Right cardiac atrium (tissue), 5 donors: ENCODE results near the gene ZBTB33. TPM values are rescaled to one million over a fixed set of nuclear protein-coding genes. Genes with fewer than 3 reads are reported as not detected.

Source experiments
- ATAC-seq, 2 donors: fragments of 200-7000 bp; cut with Tn5 transposase; one replicate each; pipeline versions ENCODE4 v1.8.0 to v1.9.1; 2020; ENCODE audit warnings: moderate library complexity in 2 of 2, mild to moderate bottlenecking in 1 of 2
- DNase-seq, 3 donors: peaks; one replicate each; pipeline ENCODE4 v3.0.0-alpha.2; 2020
- H3K27ac ChIP-seq: one replicate; pipeline ENCODE4 v1.5.1; 2013; ENCODE audit warnings: mild to moderate bottlenecking, low read length, control low read depth, moderate library complexity
- H3K27me3 ChIP-seq: one replicate; pipeline ENCODE4 v1.6.1; 2013; ENCODE audit not compliant: control insufficient read depth, insufficient read depth
- H3K4me1 ChIP-seq: one replicate; pipeline ENCODE4 v1.6.1; 2013; ENCODE audit warnings: low read length; ENCODE audit not compliant: control insufficient read depth, insufficient read depth
- H3K4me3 ChIP-seq: one replicate; pipeline ENCODE4 v1.5.1; 2013; ENCODE audit warnings: low read length, control low read depth
- H3K9me3 ChIP-seq: one replicate; pipeline ENCODE4 v1.6.1; 2013; ENCODE audit warnings: low read length; ENCODE audit not compliant: control insufficient read depth
- WGBS: extraction: QIAGEN DNeasy Blood & Tissue Kit; methylation state at CpG from one replicate; pipeline ENCODE4 v1.1.7; 2013; 5-methylcytosine and 5-hydroxymethylcytosine counted together
- intact Hi-C, 4 donors: fragments of 100-400 bp; cut with DNase I; formaldehyde crosslinking; loops; one replicate each; pipeline versions ENCODE4 v1.11.0 to v1.14.0; 2022 to 2023
- polyA plus RNA-seq: library from polyadenylated mRNA; stranded (reverse); fragments of 200-250 nt; gene quantifications from one replicate; pipeline ENCODE4 v1.2.3, GENCODE V29; 2013
- total RNA-seq, 4 donors: library from RNA; stranded (reverse); fragmentation: NEBNext Ultra II Directional; extraction: Animal tissue kit (Norgen Biotek cat#: 25700); gene quantifications; one replicate each; pipeline ENCODE4 v1.2.1, GENCODE V29; 2021
- donor health status: healthy with polysubstance abuse.
- donor health status: DM: no; HTN: yes; CAD: no.
- donor health status: DM: no; HTN: no; CAD: no.
- donor health status: DM: no; HTN: yes; CAD: no; lungs with severe emphysema.
- donor health status: DM: yes; HTN: yes; CAD: no.

Gene ZBTB33
- total and polyA plus RNA-seq, 5 donors, result 2.6 to 7.7 (median 6.9) TPM

- Histone ChIP-seq H3K27ac (no peak overlapping the region), H3K4me3 (no peak overlapping the region), H3K27me3 (no peaks in the 10 kb centered on the region), H3K9me3 (no peaks in the 10 kb centered on the region), H3K4me1 (no peaks in the 10 kb centered on the region)
- intact Hi-C loops, result no loop called here
- 95% methylated on average over 3 of the region's 3 CpGs for WGBS
- no peak for DNase-seq
- no peak for ATAC-seq
These were observed 13.7 kb upstream of the ZBTB33 start for GRCh38 chrX:120236687-120237479.

- ATAC-seq (no peak), DNase-seq (no peak)
- no peaks in the 10 kb centered on the region for H3K4me1 ChIP-seq
- no peak overlapping the region for H3K27ac ChIP-seq
- intact Hi-C loops, result no loop called here
- no peak overlapping the region for H3K4me3 ChIP-seq
- 95% methylated on average over 4 of the region's 4 CpGs for WGBS
- H3K9me3 ChIP-seq, result no peaks in the 10 kb centered on the region
- no peaks in the 10 kb centered on the region for H3K27me3 ChIP-seq
These were observed 11.7 kb upstream of the ZBTB33 start for GRCh38 chrX:120238933-120239332.

- Histone ChIP-seq H3K27me3 (no peaks in the 10 kb centered on the region), H3K27ac (no peak overlapping the region), H3K4me3 (no peak overlapping the region), H3K9me3 (no peaks in the 10 kb centered on the region), H3K4me1 (no peaks in the 10 kb centered on the region)
- 84% methylated on average over 5 of the region's 5 CpGs for WGBS
- ATAC-seq, result no peak
- intact Hi-C loops, result no loop called here
- DNase-seq, result no peak
These were observed 7.8 kb upstream of the ZBTB33 start for GRCh38 chrX:120242813-120243212.

GRCh38 chrX:120244395-120244734, 6.2 kb upstream of the ZBTB33 start:
- Histone ChIP-seq H3K27ac (peak overlapping the region; percentile 98), H3K9me3 (no peaks in the 10 kb centered on the region), H3K27me3 (no peaks in the 10 kb centered on the region), H3K4me1 (no peaks in the 10 kb centered on the region), H3K4me3 (peak overlapping the region; percentile 96)
- intact Hi-C loops, result no loop called here
- peak in 1 of 2 donors; percentile 17 for ATAC-seq
- under 1% methylated on average over 16 of the region's 16 CpGs for WGBS
- DNase-seq, result peak in 1 of 3 donors; percentile 16

GRCh38 chrX:120244735-120245498, 5.7 kb upstream of the ZBTB33 start:
- ATAC-seq (peak; percentile 85 to 88), DNase-seq (peak; percentile 69 to 87 (median 84))
- no peaks in the 10 kb centered on the region for H3K27me3 ChIP-seq
- peak overlapping the region; percentile 96 for H3K4me3 ChIP-seq
- intact Hi-C loops, result no loop called here
- H3K9me3 ChIP-seq, result no peaks in the 10 kb centered on the region
- peak overlapping the region; percentile 98 for H3K27ac ChIP-seq
- H3K4me1 ChIP-seq, result no peaks in the 10 kb centered on the region
- under 1% methylated on average over 42 of the region's 43 CpGs for WGBS

DNA sequence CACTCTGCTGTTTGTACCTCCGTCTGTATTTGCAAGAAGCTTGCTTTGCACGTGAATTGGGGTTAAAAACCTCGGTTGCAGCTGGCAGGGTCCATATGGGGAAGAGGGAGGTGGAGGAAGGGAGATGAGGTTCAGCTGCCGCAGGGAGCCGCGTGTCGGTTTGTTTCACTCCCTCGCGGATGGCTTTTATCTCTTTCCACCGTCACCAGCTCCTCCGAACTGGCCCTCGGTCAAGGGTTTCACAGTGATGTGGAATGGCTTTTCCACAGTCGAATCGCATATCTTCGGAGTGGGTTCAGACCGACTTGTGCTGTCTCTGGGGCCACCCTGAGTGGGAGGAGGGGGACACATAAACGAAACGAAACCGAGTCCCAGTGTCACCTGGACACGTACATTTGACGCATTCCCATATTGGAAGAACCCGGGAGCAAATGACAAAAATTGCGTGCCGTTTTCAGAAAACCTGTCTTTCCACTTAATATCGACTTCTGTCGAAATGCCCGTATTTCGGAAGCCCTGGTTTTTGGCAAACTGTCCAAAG, 929 bp downstream of the ZBTB33 start:
- Histone ChIP-seq H3K27me3 (no peaks in the 10 kb centered on the region), H3K4me1 (no peaks in the 10 kb centered on the region), H3K4me3 (peak overlapping the region; percentile 77), H3K27ac (peak overlapping the region; percentile 89), H3K9me3 (no peaks in the 10 kb centered on the region)
- under 1% methylated on average over 28 of the region's 28 CpGs for WGBS
- DNase-seq (peak; percentile 20 to 58 (median 44)), ATAC-seq (peak; percentile 40 to 50)
- intact Hi-C loops, result no loop called here

GRCh38 chrX:120253784-120254183, 3.2 kb downstream of the ZBTB33 start:
- Histone ChIP-seq H3K27ac (no peak overlapping the region), H3K27me3 (no peaks in the 10 kb centered on the region), H3K9me3 (no peaks in the 10 kb centered on the region), H3K4me1 (no peaks in the 10 kb centered on the region), H3K4me3 (no peak overlapping the region)
- 83% methylated on average over 6 of the region's 6 CpGs for WGBS
- intact Hi-C loops, result no loop called here
- ATAC-seq (no peak), DNase-seq (no peak)

- ATAC-seq (no peak), DNase-seq (no peak)
- H3K27me3 ChIP-seq, result no peaks in the 10 kb centered on the region
- H3K4me3 ChIP-seq, result no peak overlapping the region
- intact Hi-C loops, result no loop called here
- no peaks in the 10 kb centered on the region for H3K4me1 ChIP-seq
- WGBS, result 63% methylated on average over 3 of the region's 3 CpGs
- no peaks in the 10 kb centered on the region for H3K9me3 ChIP-seq
- H3K27ac ChIP-seq, result no peak overlapping the region
These were observed 9.8 kb downstream of the ZBTB33 start for GRCh38 chrX:120260369-120260768.

DNA sequence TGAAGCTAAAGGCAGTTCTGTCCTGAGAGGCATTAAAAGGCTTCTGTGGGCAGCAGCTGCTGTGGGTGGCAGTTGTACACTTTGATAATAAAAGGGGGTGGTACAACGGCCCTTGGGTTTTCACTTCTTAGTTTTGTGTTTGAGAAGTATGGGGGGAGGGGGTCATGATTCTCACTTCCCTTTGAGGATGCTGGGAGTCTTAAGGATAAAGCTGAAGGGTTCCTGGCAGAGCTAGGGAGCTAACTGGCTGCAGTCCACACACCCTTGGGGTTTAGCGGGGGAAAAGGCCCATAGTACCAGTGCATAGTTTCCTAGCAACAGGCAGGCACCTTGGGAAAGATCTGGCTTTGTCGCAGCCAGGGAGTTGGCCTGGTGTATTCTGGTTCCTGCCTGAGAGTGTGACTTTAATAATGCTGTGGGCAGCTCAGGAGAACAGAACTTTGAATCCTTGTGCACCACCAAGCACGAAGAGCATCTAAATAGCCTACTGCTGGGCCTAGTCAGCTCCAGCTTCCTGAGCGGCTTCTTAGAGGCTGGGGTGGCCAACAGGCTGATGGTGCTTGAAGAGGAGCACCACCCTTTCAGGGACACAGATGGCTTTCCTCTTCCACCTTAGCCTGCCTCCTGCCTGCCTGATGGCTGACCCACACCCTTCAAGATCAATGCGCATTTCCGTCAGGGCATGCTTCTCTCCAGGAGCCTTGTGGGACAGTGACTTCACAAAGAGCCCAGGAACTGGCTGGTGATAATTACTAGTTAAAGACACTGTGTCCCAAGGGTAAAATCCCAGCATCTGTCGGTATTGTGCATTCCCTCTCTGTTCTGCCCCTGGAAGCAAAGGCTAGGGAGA, 12.5 kb downstream of the ZBTB33 start:
- DNase-seq (no peak), ATAC-seq (no peak)
- no peak overlapping the region for H3K27ac ChIP-seq
- WGBS, result 77% methylated on average over 8 of the region's 8 CpGs
- H3K4me1 ChIP-seq, result no peaks in the 10 kb centered on the region
- no peak overlapping the region for H3K4me3 ChIP-seq
- intact Hi-C loops, result no loop called here
- no peaks in the 10 kb centered on the region for H3K9me3 ChIP-seq
- H3K27me3 ChIP-seq, result no peaks in the 10 kb centered on the region

GRCh38 chrX:120264341-120264740, 13.7 kb downstream of the ZBTB33 start:
- Histone ChIP-seq H3K9me3 (no peaks in the 10 kb centered on the region), H3K4me1 (no peaks in the 10 kb centered on the region), H3K27me3 (no peaks in the 10 kb centered on the region), H3K27ac (no peak overlapping the region), H3K4me3 (no peak overlapping the region)
- intact Hi-C loops, result no loop called here
- DNase-seq (no peak), ATAC-seq (no peak)
